Measurements from ENCODE around the gene ASTN2. TPM values are rescaled to one million over a fixed set of nuclear protein-coding genes. Genes with fewer than 3 reads are reported as not detected.

The ASTN2 gene
- polyA plus RNA-seq, 2 of the 4 experiments (the other 2 are of a cell fraction) = 5.8 to 11.6 TPM

GRCh38 chr9:116792271-116792670 lies 622.6 kb downstream of the ASTN2 start:
- no peak for TF ChIP-seq MAZ (IDR thresholded peaks at IDR 0.05; ENCODE audit: borderline replicate concordance, low read depth, low read length)
- no peak for TF ChIP-seq NFE2L2 (conservative IDR thresholded peaks at IDR 0.05; ENCODE audit: low read length)
- no peak for TF ChIP-seq JUN (IDR thresholded peaks at IDR 0.05)
- no peak for TF ChIP-seq CHD4 (IDR thresholded peaks at IDR 0.05; ENCODE audit: borderline replicate concordance)
- 56% methylated on average over 6 of the region's 6 CpGs for WGBS (ENCODE audit: missing lambda C conversion rate)
- Histone ChIP-seq H3K9me3 (no peaks in the 10 kb centered on the region), H3K4me1 (no peaks in the 10 kb centered on the region), H3K4me2 (no peak overlapping the region), H3K27ac (no peak overlapping the region), H3K4me3 (no peak overlapping the region)
- POLR2A ChIA-PET = no interaction called here
- ATAC-seq (no peak), FAIRE-seq (no peak), DNase-seq (ENCODE audit: low read depth in 1 of 2, low spot score in 1 of 2) (no peak)
- CTCF ChIA-PET = interaction anchor here (0.7 kb wide), 1 partner anchor 993 kb away, joined by 3 read pairs; no protein-coding TSS in a partner anchor

- H3K27ac ChIP-seq = no peak overlapping the region
- WGBS (ENCODE audit: missing lambda C conversion rate) = 45% methylated on average over 1 of the region's 1 CpG
- no peaks in the 10 kb centered on the region for H3K4me1 ChIP-seq
- ChIA-PET POLR2A (no interaction called here), CTCF (no interaction called here)
- ATAC-seq = no peak
- H3K4me3 ChIP-seq = no peak overlapping the region
- TF ChIP-seq EHMT2 (IDR thresholded peaks at IDR 0.05; ENCODE audit: low read depth) (no peak), FOXS1 (CRISPR knock-in tag; IDR thresholded peaks at IDR 0.05) (no peak), HOXB13 (CRISPR knock-in tag; IDR thresholded peaks at IDR 0.05; ENCODE audit: low read depth) (no peak), KDM5A (IDR thresholded peaks at IDR 0.05) (no peak), PHF8 (IDR thresholded peaks at IDR 0.05; ENCODE audit: borderline replicate concordance, low read depth) (no peak), HDAC2 (IDR thresholded peaks at IDR 0.05) (no peak), SMC3 (IDR thresholded peaks at IDR 0.05) (no peak), CBX8 (IDR thresholded peaks at IDR 0.05) (no peak)
- no peaks in the 10 kb centered on the region for H3K9me3 ChIP-seq
- FAIRE-seq = no peak
- no peak for DNase-seq (ENCODE audit: low read depth in 1 of 2, low spot score in 1 of 2)
- no peak overlapping the region for H3K4me2 ChIP-seq
These were observed 623.5 kb downstream of the ASTN2 start for GRCh38 chr9:116791326-116791725.

- POLR2A ChIA-PET = no interaction called here
- TF ChIP-seq RNF2 (IDR thresholded peaks at IDR 0.05; ENCODE audit: borderline replicate concordance, low read depth) (no peak), ZC3H11A (IDR thresholded peaks at IDR 0.05) (no peak), EHF (CRISPR knock-in tag; IDR thresholded peaks at IDR 0.05) (no peak)
- no peak overlapping the region for H3K27ac ChIP-seq
- no peak for ATAC-seq
- DNase-seq (ENCODE audit: low read depth in 1 of 2, low spot score in 1 of 2) = no peak
- 1% methylated on average over 3 of the region's 3 CpGs for WGBS (ENCODE audit: missing lambda C conversion rate)
- no peaks in the 10 kb centered on the region for H3K9me3 ChIP-seq
- FAIRE-seq = no peak
- H3K4me3 ChIP-seq = no peak overlapping the region
- CTCF ChIA-PET = interaction anchor here (1.0 to 1.1 kb wide), 2 partner anchors 10 to 52 kb away, joined by 3 to 4 read pairs; no protein-coding TSS in a partner anchor
- H3K4me2 ChIP-seq = no peak overlapping the region
- no peaks in the 10 kb centered on the region for H3K4me1 ChIP-seq
These were observed 625.8 kb downstream of the ASTN2 start for GRCh38 chr9:116789081-116789480.

- FAIRE-seq (no peak), ATAC-seq (no peak), DNase-seq (ENCODE audit: low read depth in 1 of 2, low spot score in 1 of 2) (no peak)
- 87% methylated on average over 2 of the region's 2 CpGs for WGBS (ENCODE audit: missing lambda C conversion rate)
- no peak overlapping the region for H3K4me3 ChIP-seq
- no peak overlapping the region for H3K27ac ChIP-seq
- ChIA-PET POLR2A (no interaction called here), CTCF (interaction anchor here (0.8 to 1.0 kb wide), 2 partner anchors 34 to 51 kb away, joined by 3 to 4 read pairs; no protein-coding TSS in a partner anchor)
- H3K4me2 ChIP-seq = no peak overlapping the region
- no peaks in the 10 kb centered on the region for H3K9me3 ChIP-seq
- TF ChIP-seq HDAC2 (IDR thresholded peaks at IDR 0.05) (no peak), HES2 (IDR thresholded peaks at IDR 0.05) (no peak), PBX3 (IDR thresholded peaks at IDR 0.05) (no peak), POLR2AphosphoS2 (conservative IDR thresholded peaks at IDR 0.05; ENCODE audit: low read length) (no peak), FOSB (CRISPR knock-in tag; IDR thresholded peaks at IDR 0.05) (no peak), SREBF2 (IDR thresholded peaks at IDR 0.05) (no peak), SMC3 (IDR thresholded peaks at IDR 0.05) (no peak)
- no peaks in the 10 kb centered on the region for H3K4me1 ChIP-seq
These were observed 628.1 kb downstream of the ASTN2 start for GRCh38 chr9:116786737-116787136.
